Fibroblast of lung (primary cell): ENCODE data around the gene SLC1A1.
"Not testable (repeated sequence)": the region's sequence is repeated elsewhere in the genome, so short reads cannot be mapped to it uniquely, and the experiment has no call there.

Source experiments
- CTCF ChIP-seq, 2 donors: IDR thresholded peaks in 1 of 2; conservative IDR thresholded peaks in 1 of 2; 1 replicate in 1 of 2; 2 replicates in 1 of 2; pipeline ENCODE4 v1.5.1; 2011 to 2012; ENCODE audit warnings: low read length in 2 of 2, control low read depth in 1 of 2, inconsistent platforms in 1 of 2, low read depth in 1 of 2, mild to moderate bottlenecking in 1 of 2
- EZH2 ChIP-seq: IDR thresholded peaks from 2 replicates; pipeline ENCODE4 v1.5.1; 2012; ENCODE audit warnings: low read length, control low read depth, mild to moderate bottlenecking; ENCODE audit errors: missing control alignments

GRCh38 chr9:4544714-4545113 is 54.4 kb downstream of the SLC1A1 start:
- not testable (repeated sequence) for TF ChIP-seq CTCF (conservative IDR thresholded peaks at IDR 0.05 in 1 of 2, IDR thresholded peaks at IDR 0.05 in 1 of 2; ENCODE audit: low read depth in 1 of 2, low read length in 2 of 2); EZH2
